Measurements from ENCODE around the gene FAM53A.
"Not testable (repeated sequence)": the region's sequence is repeated elsewhere in the genome, so short reads cannot be mapped to it uniquely, and the experiment has no call there.

GRCh38 chr4:1671011-1671410, 13.1 kb downstream of the FAM53A start:
- TF ChIP-seq REST (tag by site-specific recombination; IDR thresholded peaks at IDR 0.05); YY1 (tag by site-specific recombination; IDR thresholded peaks at IDR 0.05); ZNF423 (tag by site-specific recombination; IDR thresholded peaks at IDR 0.05); ZNF138 (tag by site-specific recombination; IDR thresholded peaks at IDR 0.05; ENCODE audit: borderline replicate concordance); ZNF175 (tag by site-specific recombination; IDR thresholded peaks at IDR 0.05); HOXA7 (CRISPR knock-in tag; IDR thresholded peaks at IDR 0.05; ENCODE audit: borderline replicate concordance): not testable (repeated sequence)

Data from HEK293 (cell line).